Spleen (tissue), 11 donors: ENCODE results near the gene ERC1. TPM values are rescaled to one million over a fixed set of nuclear protein-coding genes. Genes with fewer than 3 reads are reported as not detected.

Experiments
- DNase-seq: peaks from one replicate; pipeline ENCODE4 v3.0.0-alpha.2; 2020
- H3K27ac ChIP-seq, 8 donors: fragments of 200-600 bp; sonication (generic) in 7 of 8; 1 replicate in 4 of 8; 2 replicates in 4 of 8; pipeline versions ENCODE4 v1.5.0 to v1.8.0; 2016 to 2021; ENCODE audit warnings: inconsistent platforms in 4 of 8, mild to moderate bottlenecking in 4 of 8, moderate library complexity in 1 of 8
- H3K27me3 ChIP-seq, 7 donors: fragments of 200-600 bp; sonication (generic) in 6 of 7; replicated peaks in 1 of 7; 1 replicate in 4 of 7; 2 replicates in 3 of 7; pipeline versions ENCODE4 v1.5.0 to v1.8.0; 2016 to 2021; ENCODE audit warnings: inconsistent platforms in 3 of 7, mild to moderate bottlenecking in 1 of 7
- H3K36me3 ChIP-seq, 6 donors: fragments of 200-600 bp; sonication (generic) in 5 of 6; 1 replicate in 4 of 6; 2 replicates in 2 of 6; pipeline versions ENCODE4 v1.5.0 to v1.8.0; 2016 to 2021; ENCODE audit warnings: inconsistent platforms in 2 of 6
- H3K4me1 ChIP-seq, 6 donors: fragments of 200-600 bp; sonication (generic) in 5 of 6; 1 replicate in 3 of 6; 2 replicates in 3 of 6; pipeline versions ENCODE4 v1.5.0 to v1.8.0; 2016 to 2021; ENCODE audit warnings: inconsistent platforms in 3 of 6
- H3K4me3 ChIP-seq, 8 donors: fragments of 200-600 bp; sonication (generic) in 7 of 8; 1 replicate in 4 of 8; 2 replicates in 4 of 8; pipeline versions ENCODE4 v1.5.0 to v1.8.0; 2016 to 2021; ENCODE audit warnings: inconsistent platforms in 4 of 8, mild to moderate bottlenecking in 4 of 8, moderate library complexity in 2 of 8
- H3K9me3 ChIP-seq, 8 donors: fragments of 200-600 bp; sonication (generic) in 7 of 8; 1 replicate in 4 of 8; 2 replicates in 4 of 8; pipeline versions ENCODE4 v1.5.0 to v1.8.0; 2016 to 2021; ENCODE audit warnings: inconsistent platforms in 4 of 8
- CTCF ChIP-seq, 11 experiments: fragments of 200-600 bp in 7 of 11; fragments of 450-650 bp in 4 of 11; sonication (generic) in 4 of 11; IDR thresholded peaks in 8 of 11; conservative IDR thresholded peaks in 3 of 11; 1 replicate in 7 of 11; 2 replicates in 4 of 11; pipeline versions ENCODE4 v1.4.0 to v1.8.0; 2016 to 2021; ENCODE audit warnings: antibody characterized with exemption in 11 of 11, inconsistent platforms in 4 of 11, mild to moderate bottlenecking in 1 of 11
- POLR2A ChIP-seq, 3 donors: fragments of 450-650 bp; IDR thresholded peaks; one replicate each; pipeline ENCODE4 v1.5.1; 2017; ENCODE audit warnings: antibody characterized with exemption in 3 of 3, mild to moderate bottlenecking in 1 of 3
- POLR2AphosphoS5 ChIP-seq, 3 donors: sonication (generic); formaldehyde crosslinking; IDR thresholded peaks; one replicate each; pipeline ENCODE4 v1.5.1; 2017; ENCODE audit warnings: antibody characterized with exemption in 3 of 3
- WGBS, 5 donors: extraction: QIAGEN DNeasy Blood & Tissue Kit in 3 of 5; methylation state at CpG; one replicate each; pipeline versions ENCODE4 v1.1.5 to v1.1.7; 2013 to 2018; 5-methylcytosine and 5-hydroxymethylcytosine counted together
- intact Hi-C: fragments of 100-400 bp; cut with DNase I; formaldehyde crosslinking; loops from one replicate; pipeline ENCODE4 v1.15.0; 2023; ENCODE audit warnings: low total_unique reads
- polyA plus RNA-seq, 3 donors: library from polyadenylated mRNA; stranded (reverse); fragments of 200-250 nt; gene quantifications; one replicate each; pipeline ENCODE4 v1.2.1, GENCODE V29; 2013
- total RNA-seq, 7 donors: library from RNA; depleted of rRNA in 3 of 7; stranded (reverse); fragments of >200 nt in 3 of 7; fragmentation: NEBNext Ultra II Directional in 4 of 7; extraction: Animal tissue kit (Norgen Biotek cat#: 25700) in 4 of 7; gene quantifications; one replicate each; pipeline versions ENCODE4 v1.1.0 to v1.2.1, GENCODE V29; 2016 to 2021
- donor health status: healthy with polysubstance abuse.
- donor health status: DM: no; HTN: no; CAD: no; lungs with moderate emphysema.
- donor health status: DM: no; HTN: no; CAD: no.
- donor health status: Bipolar disorder and iron deficiency.
- donor health status: healthy.
- donor health status: DM: no; HTN: no; CAD: no.
- donor health status: DM: yes; HTN: yes; CAD: no.

Gene ERC1
- total and polyA plus RNA-seq, 10 donors: 1.2 to 73.4 (median 42.6) TPM

- Histone ChIP-seq H3K4me1 (no peaks in the 10 kb centered on the region), H3K27ac (no peak overlapping the region), H3K27me3 (no peaks in the 10 kb centered on the region), H3K36me3 (peaks cover 0 to 26% (median 2%) of the 10 kb centered on the region in 6 donors), H3K9me3 (no peaks in the 10 kb centered on the region), H3K4me3 (no peak overlapping the region)
- intact Hi-C loops: no loop called here
- DNase-seq: no peak
- WGBS, 5 donors: 87 to 95% (median 92%) methylated on average over 3 of the region's 3 CpGs
- TF ChIP-seq CTCF (IDR thresholded peaks at IDR 0.05 in 8 of 11, conservative IDR thresholded peaks at IDR 0.05 in 3 of 11) (no peak), POLR2A (IDR thresholded peaks at IDR 0.05) (no peak), POLR2AphosphoS5 (IDR thresholded peaks at IDR 0.05) (no peak)
These were observed 29.4 kb downstream of the ERC1 start for GRCh38 chr12:1020389-1020788.

GRCh38 chr12:1022032-1022970, 31.3 kb downstream of the ERC1 start:
- Histone ChIP-seq H3K27me3 (no peaks in the 10 kb centered on the region), H3K27ac (no peak overlapping the region), H3K9me3 (no peaks in the 10 kb centered on the region), H3K36me3 (peaks cover 0 to 27% (median 2%) of the 10 kb centered on the region in 6 donors), H3K4me3 (no peak overlapping the region), H3K4me1 (no peaks in the 10 kb centered on the region)
- WGBS, 5 donors: 91 to 98% (median 95%) methylated on average over 9 of the region's 9 CpGs
- TF ChIP-seq POLR2AphosphoS5 (IDR thresholded peaks at IDR 0.05): no peak
- TF ChIP-seq CTCF (IDR thresholded peaks at IDR 0.05 in 8 of 11, conservative IDR thresholded peaks at IDR 0.05 in 3 of 11): no peak
- TF ChIP-seq POLR2A (IDR thresholded peaks at IDR 0.05): no peak
- no peak for DNase-seq
- intact Hi-C loops: no loop called here

GRCh38 chr12:1030779-1031178, 39.8 kb downstream of the ERC1 start:
- Histone ChIP-seq H3K9me3 (no peaks in the 10 kb centered on the region), H3K4me1 (no peaks in the 10 kb centered on the region), H3K27me3 (no peaks in the 10 kb centered on the region), H3K4me3 (no peak overlapping the region), H3K27ac (no peak overlapping the region), H3K36me3 (peaks cover 0 to 52% (median 17%) of the 10 kb centered on the region in 6 donors)
- TF ChIP-seq CTCF (IDR thresholded peaks at IDR 0.05 in 8 of 11, conservative IDR thresholded peaks at IDR 0.05 in 3 of 11) (no peak), POLR2AphosphoS5 (IDR thresholded peaks at IDR 0.05) (no peak)
- no peak for DNase-seq
- 91 to 98% (median 93%) methylated on average over 3 of the region's 3 CpGs for WGBS, 5 donors
- intact Hi-C loops: no loop called here

GRCh38 chr12:1034243-1034642, 43.2 kb downstream of the ERC1 start:
- 91 to 99% (median 98%) methylated on average over 3 of the region's 3 CpGs for WGBS, 5 donors
- TF ChIP-seq CTCF (IDR thresholded peaks at IDR 0.05 in 8 of 11, conservative IDR thresholded peaks at IDR 0.05 in 3 of 11) (no peak), POLR2AphosphoS5 (IDR thresholded peaks at IDR 0.05) (no peak), POLR2A (IDR thresholded peaks at IDR 0.05) (no peak)
- Histone ChIP-seq H3K9me3 (no peaks in the 10 kb centered on the region), H3K4me1 (no peaks in the 10 kb centered on the region), H3K4me3 (no peak overlapping the region), H3K36me3 (peaks cover 0 to 36% (median 6%) of the 10 kb centered on the region in 6 donors), H3K27me3 (no peaks in the 10 kb centered on the region), H3K27ac (no peak overlapping the region)
- intact Hi-C loops: no loop called here
- DNase-seq: no peak
